ENCODE results near the gene TEX19.

Gene TEX19

DNA sequence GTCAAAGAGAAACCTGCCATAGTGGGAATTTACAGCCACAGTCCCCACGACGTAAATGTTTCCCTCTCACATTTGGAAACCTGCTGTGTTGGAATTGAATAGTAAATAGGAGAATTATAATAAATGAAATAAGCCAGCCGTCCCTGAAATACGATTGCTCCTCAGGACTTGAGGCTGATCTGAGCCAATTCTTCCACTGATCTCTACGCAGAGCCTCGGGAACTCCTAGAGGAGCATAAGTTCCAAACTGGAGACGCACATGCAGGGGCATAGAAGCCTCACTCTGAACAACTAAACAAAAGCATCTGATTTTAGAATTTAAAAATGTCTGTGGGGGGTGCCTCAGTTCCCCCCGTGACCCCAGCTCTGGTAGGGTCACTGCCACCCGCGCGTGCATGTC is 10.2 kb upstream of the TEX19 start:
- DNase-seq: no peak
- no peak overlapping the region for H4K8ac ChIP-seq (ENCODE audit: low read depth, low read length)
- H3K36me3 ChIP-seq (ENCODE audit: control insufficient read depth, insufficient read depth, low read length): no peaks in the 10 kb centered on the region
- no peak overlapping the region for H3K23ac ChIP-seq (ENCODE audit: low read length)
- H3K4me1 ChIP-seq (ENCODE audit: control insufficient read depth, low read depth, low read length): no peaks in the 10 kb centered on the region
- no peak overlapping the region for H3K4me2 ChIP-seq (ENCODE audit: low read length)
- no peak overlapping the region for H2BK5ac ChIP-seq (ENCODE audit: low read length)
- H3K9ac ChIP-seq (ENCODE audit: low read length): no peak overlapping the region
- no peak overlapping the region for H2BK15ac ChIP-seq (replicated peaks; ENCODE audit: low read depth)
- H2BK120ac ChIP-seq (ENCODE audit: low read depth, low read length): no peak overlapping the region
- no peak overlapping the region for H3K56ac ChIP-seq (ENCODE audit: low read length)
- H3K27ac ChIP-seq (ENCODE audit: low read depth, low read length): no peak overlapping the region
- no peak overlapping the region for H2AK5ac ChIP-seq (ENCODE audit: low read length)
- H3K4ac ChIP-seq (ENCODE audit: low read depth, low read length): no peak overlapping the region
- H3K4me3 ChIP-seq (ENCODE audit: low read length): no peak overlapping the region
- H3K79me1 ChIP-seq (ENCODE audit: low read length): no peaks in the 10 kb centered on the region
- H4K5ac ChIP-seq (ENCODE audit: low read length): no peak overlapping the region
- H3K79me2 ChIP-seq (ENCODE audit: control insufficient read depth, insufficient read depth, low read length): no peaks in the 10 kb centered on the region
- H3K18ac ChIP-seq (ENCODE audit: low read length): no peak overlapping the region
- no peaks in the 10 kb centered on the region for H3K27me3 ChIP-seq (ENCODE audit: insufficient read depth, low read length, poor library complexity)
- no CpG with 5 or more reads among the region's 11 CpGs for WGBS (ENCODE audit: extremely low coverage, insufficient coverage, low lambda C conversion rate)

DNA sequence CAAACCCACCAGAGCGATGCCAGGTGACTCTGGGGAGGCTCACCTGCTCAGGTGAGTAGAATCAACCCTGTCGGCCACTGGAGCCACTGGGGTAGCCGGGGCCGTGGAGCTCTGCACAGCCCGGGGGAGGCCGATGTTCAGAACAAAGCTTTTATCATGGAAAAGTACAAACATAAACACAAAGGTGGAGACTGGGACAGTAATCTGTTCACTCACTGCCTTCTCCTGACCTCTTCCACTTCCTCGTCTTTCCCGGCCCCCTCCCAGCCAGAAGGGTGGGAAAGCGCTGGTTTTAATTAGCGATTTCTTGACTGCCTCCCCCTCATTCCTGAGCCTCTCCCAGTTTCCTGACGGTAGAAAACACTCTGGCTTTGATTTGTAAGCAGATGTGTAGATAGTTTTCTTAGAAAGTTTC is 9.8 kb upstream of the TEX19 start:
- WGBS (ENCODE audit: extremely low coverage, insufficient coverage, low lambda C conversion rate): no CpG with 5 or more reads among the region's 11 CpGs
- no peaks in the 10 kb centered on the region for H3K79me2 ChIP-seq (ENCODE audit: control insufficient read depth, insufficient read depth, low read length)

DNA sequence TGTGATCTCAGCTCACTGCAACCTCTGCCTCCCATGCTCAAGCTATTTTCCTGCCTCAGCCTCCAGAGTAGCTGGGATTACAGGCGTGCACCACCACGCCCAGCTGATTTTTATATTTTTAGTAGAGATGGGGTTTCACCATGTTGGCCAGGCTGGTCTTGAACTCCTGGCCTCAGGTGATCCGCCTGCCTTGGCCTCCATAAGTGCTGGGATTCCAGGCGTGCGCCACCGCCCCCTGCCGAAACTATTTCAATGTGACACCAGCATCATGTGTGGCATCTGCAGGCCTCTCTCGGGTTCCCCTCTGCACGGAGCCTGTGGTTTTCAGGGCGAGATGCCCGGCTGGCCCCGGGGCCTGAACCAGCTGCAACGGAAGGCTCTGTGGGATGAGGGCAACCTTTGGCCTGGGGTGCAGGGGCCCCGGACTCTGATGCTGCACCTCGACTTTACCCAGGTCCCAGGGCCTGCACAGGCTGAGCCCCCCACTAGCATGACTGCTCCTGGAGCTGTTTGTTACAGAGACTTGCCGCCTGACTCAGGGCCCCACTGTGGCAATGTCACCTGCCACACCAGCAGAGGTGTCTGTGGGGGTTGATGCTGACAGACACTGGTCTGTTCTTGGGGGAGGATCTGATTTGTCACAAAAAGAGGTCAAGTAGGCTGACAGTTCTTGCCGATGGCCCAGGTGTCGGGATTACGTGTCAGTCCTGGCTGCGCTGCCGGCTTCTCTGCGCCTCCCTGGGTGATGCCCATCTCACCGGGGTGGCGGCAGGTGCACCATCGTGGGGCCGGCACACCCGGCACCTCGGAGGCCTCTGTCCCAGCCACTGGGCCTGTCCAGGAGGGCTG is 8.6 kb upstream of the TEX19 start:
- Histone ChIP-seq H3K4me1 (ENCODE audit: control insufficient read depth, low read depth, low read length) (no peaks in the 10 kb centered on the region), H2AK5ac (ENCODE audit: low read length) (no peak overlapping the region), H3K27me3 (ENCODE audit: insufficient read depth, low read length, poor library complexity) (no peaks in the 10 kb centered on the region), H4K8ac (ENCODE audit: low read depth, low read length) (no peak overlapping the region), H3K9ac (ENCODE audit: low read length) (no peak overlapping the region), H3K18ac (ENCODE audit: low read length) (no peak overlapping the region), H3K4me2 (ENCODE audit: low read length) (no peak overlapping the region), H2BK5ac (ENCODE audit: low read length) (no peak overlapping the region), H3K79me2 (ENCODE audit: control insufficient read depth, insufficient read depth, low read length) (no peaks in the 10 kb centered on the region), H2BK15ac (replicated peaks; ENCODE audit: low read depth) (no peak overlapping the region), H3K36me3 (ENCODE audit: control insufficient read depth, insufficient read depth, low read length) (no peaks in the 10 kb centered on the region), H3K4ac (ENCODE audit: low read depth, low read length) (no peak overlapping the region), H4K5ac (ENCODE audit: low read length) (no peak overlapping the region), H3K27ac (ENCODE audit: low read depth, low read length) (no peak overlapping the region), H3K4me3 (ENCODE audit: low read length) (no peak overlapping the region), H3K79me1 (ENCODE audit: low read length) (no peaks in the 10 kb centered on the region), H2BK120ac (ENCODE audit: low read depth, low read length) (no peak overlapping the region), H3K56ac (ENCODE audit: low read length) (no peak overlapping the region), H3K23ac (ENCODE audit: low read length) (no peak overlapping the region)
- no CpG with 5 or more reads among the region's 28 CpGs for WGBS (ENCODE audit: extremely low coverage, insufficient coverage, low lambda C conversion rate)
- DNase-seq: no peak

More for the DNA sequence above, 9.8 kb upstream of the TEX19 start:
- Histone ChIP-seq H3K4me2 (ENCODE audit: low read length) (no peak overlapping the region), H3K9ac (ENCODE audit: low read length) (no peak overlapping the region), H3K23ac (ENCODE audit: low read length) (no peak overlapping the region), H2AK5ac (ENCODE audit: low read length) (no peak overlapping the region), H3K79me1 (ENCODE audit: low read length) (no peaks in the 10 kb centered on the region), H3K27ac (ENCODE audit: low read depth, low read length) (no peak overlapping the region), H3K27me3 (ENCODE audit: insufficient read depth, low read length, poor library complexity) (no peaks in the 10 kb centered on the region), H4K8ac (ENCODE audit: low read depth, low read length) (no peak overlapping the region), H3K56ac (ENCODE audit: low read length) (no peak overlapping the region), H3K4ac (ENCODE audit: low read depth, low read length) (no peak overlapping the region), H3K18ac (ENCODE audit: low read length) (no peak overlapping the region), H3K4me3 (ENCODE audit: low read length) (no peak overlapping the region), H3K4me1 (ENCODE audit: control insufficient read depth, low read depth, low read length) (no peaks in the 10 kb centered on the region), H2BK5ac (ENCODE audit: low read length) (no peak overlapping the region), H3K36me3 (ENCODE audit: control insufficient read depth, insufficient read depth, low read length) (no peaks in the 10 kb centered on the region), H2BK120ac (ENCODE audit: low read depth, low read length) (no peak overlapping the region), H4K5ac (ENCODE audit: low read length) (no peak overlapping the region), H2BK15ac (replicated peaks; ENCODE audit: low read depth) (no peak overlapping the region)
- DNase-seq: no peak

DNA sequence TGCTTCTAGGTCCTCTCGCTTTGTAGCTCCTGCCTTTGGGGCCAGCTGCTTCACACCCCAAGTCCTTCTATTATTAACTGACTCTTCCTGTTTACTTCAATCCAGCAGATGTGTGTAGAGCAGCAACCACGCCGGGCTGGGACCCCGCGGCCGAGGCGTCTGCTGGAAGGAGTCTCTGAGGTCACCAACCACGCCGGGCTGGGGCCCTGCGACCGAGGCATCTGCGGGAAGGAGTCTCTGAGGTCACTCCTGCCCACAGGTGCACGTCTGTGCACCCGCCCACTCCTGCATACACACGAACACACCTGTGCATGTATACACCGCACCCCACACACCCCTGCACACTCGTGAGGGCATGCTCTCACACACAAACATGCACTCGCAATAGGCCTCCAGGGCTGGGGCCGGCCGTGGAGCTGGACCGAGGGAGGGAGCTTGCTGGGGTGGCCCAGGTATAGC is 7.8 kb upstream of the TEX19 start:
- H2AK5ac ChIP-seq (ENCODE audit: low read length): no peak overlapping the region
- H3K27ac ChIP-seq (ENCODE audit: low read depth, low read length): no peak overlapping the region
- H3K27me3 ChIP-seq (ENCODE audit: insufficient read depth, low read length, poor library complexity): no peaks in the 10 kb centered on the region
- H3K9ac ChIP-seq (ENCODE audit: low read length): no peak overlapping the region
- no peak overlapping the region for H4K8ac ChIP-seq (ENCODE audit: low read depth, low read length)
- H3K79me1 ChIP-seq (ENCODE audit: low read length): no peaks in the 10 kb centered on the region
- no peaks in the 10 kb centered on the region for H3K36me3 ChIP-seq (ENCODE audit: control insufficient read depth, insufficient read depth, low read length)
- no peak overlapping the region for H3K18ac ChIP-seq (ENCODE audit: low read length)
- DNase-seq: no peak
- no peak overlapping the region for H3K4me2 ChIP-seq (ENCODE audit: low read length)
- no peak overlapping the region for H3K4ac ChIP-seq (ENCODE audit: low read depth, low read length)
- no peak overlapping the region for H3K56ac ChIP-seq (ENCODE audit: low read length)
- no CpG with 5 or more reads among the region's 21 CpGs for WGBS (ENCODE audit: extremely low coverage, insufficient coverage, low lambda C conversion rate)
- no peak overlapping the region for H4K5ac ChIP-seq (ENCODE audit: low read length)
- no peak overlapping the region for H2BK15ac ChIP-seq (replicated peaks; ENCODE audit: low read depth)
- no peak overlapping the region for H3K4me3 ChIP-seq (ENCODE audit: low read length)
- no peak overlapping the region for H2BK120ac ChIP-seq (ENCODE audit: low read depth, low read length)
- H3K23ac ChIP-seq (ENCODE audit: low read length): no peak overlapping the region
- H3K79me2 ChIP-seq (ENCODE audit: control insufficient read depth, insufficient read depth, low read length): no peaks in the 10 kb centered on the region
- no peak overlapping the region for H2BK5ac ChIP-seq (ENCODE audit: low read length)
- no peaks in the 10 kb centered on the region for H3K4me1 ChIP-seq (ENCODE audit: control insufficient read depth, low read depth, low read length)

DNA sequence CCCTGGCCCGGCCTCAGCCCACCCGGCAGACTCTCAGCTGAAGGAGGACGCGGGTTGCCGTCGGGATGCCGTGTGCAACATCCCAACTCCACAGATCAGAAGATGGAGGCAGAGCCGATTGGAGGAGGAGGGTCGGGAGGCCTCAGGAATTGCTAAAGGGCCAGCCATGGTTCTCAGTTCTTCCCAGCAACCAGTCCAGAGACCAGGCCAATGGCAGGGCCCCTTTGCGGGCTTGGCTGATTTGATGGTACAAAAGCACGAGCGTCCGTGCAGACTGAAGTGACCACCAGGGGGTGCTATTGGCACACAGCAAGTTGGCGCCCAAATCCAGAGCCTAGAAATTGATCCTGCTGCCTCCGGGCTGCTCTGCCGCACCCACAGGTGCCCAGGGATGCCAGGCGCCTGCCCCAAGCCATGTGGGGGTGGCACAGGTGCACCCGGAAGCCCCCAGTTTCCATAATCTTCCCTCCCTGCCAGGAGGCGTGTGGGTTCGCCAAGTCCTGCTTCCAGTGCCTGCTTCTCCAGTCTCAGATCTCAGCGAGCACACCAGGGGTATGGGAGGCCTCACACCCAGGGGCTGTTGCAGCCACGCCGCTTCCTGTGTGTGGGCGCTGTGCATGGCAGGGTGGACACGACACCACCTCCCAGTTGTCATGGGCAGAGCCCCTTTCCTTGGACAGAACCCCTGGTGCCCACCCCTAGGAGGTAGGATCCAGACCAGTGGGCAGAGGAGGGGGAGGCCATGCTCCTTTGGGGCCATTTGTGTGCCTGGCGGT is 7.1 kb upstream of the TEX19 start:
- H2BK5ac ChIP-seq (ENCODE audit: low read length): no peak overlapping the region
- H3K36me3 ChIP-seq (ENCODE audit: control insufficient read depth, insufficient read depth, low read length): no peaks in the 10 kb centered on the region
- H4K5ac ChIP-seq (ENCODE audit: low read length): no peak overlapping the region
- no peaks in the 10 kb centered on the region for H3K79me1 ChIP-seq (ENCODE audit: low read length)
- H3K4me2 ChIP-seq (ENCODE audit: low read length): no peak overlapping the region
- no peak overlapping the region for H3K4ac ChIP-seq (ENCODE audit: low read depth, low read length)
- H3K4me3 ChIP-seq (ENCODE audit: low read length): no peak overlapping the region
- no peak overlapping the region for H3K27ac ChIP-seq (ENCODE audit: low read depth, low read length)
- peak; percentile 93 for DNase-seq
- H3K9ac ChIP-seq (ENCODE audit: low read length): no peak overlapping the region
- H3K79me2 ChIP-seq (ENCODE audit: control insufficient read depth, insufficient read depth, low read length): no peaks in the 10 kb centered on the region
- no peak overlapping the region for H2BK120ac ChIP-seq (ENCODE audit: low read depth, low read length)
- WGBS (ENCODE audit: extremely low coverage, insufficient coverage, low lambda C conversion rate): no CpG with 5 or more reads among the region's 26 CpGs
- H3K56ac ChIP-seq (ENCODE audit: low read length): no peak overlapping the region
- H3K27me3 ChIP-seq (ENCODE audit: insufficient read depth, low read length, poor library complexity): no peaks in the 10 kb centered on the region
- no peak overlapping the region for H4K8ac ChIP-seq (ENCODE audit: low read depth, low read length)
- no peak overlapping the region for H3K23ac ChIP-seq (ENCODE audit: low read length)
- H3K4me1 ChIP-seq (ENCODE audit: control insufficient read depth, low read depth, low read length): no peaks in the 10 kb centered on the region
- H3K18ac ChIP-seq (ENCODE audit: low read length): no peak overlapping the region
- no peak overlapping the region for H2BK15ac ChIP-seq (replicated peaks; ENCODE audit: low read depth)
- H2AK5ac ChIP-seq (ENCODE audit: low read length): no peak overlapping the region

All from mesendoderm (in vitro differentiated cells).